ENCODE data around the gene TMEM140.
"Not testable (repeated sequence)": the region's sequence is repeated elsewhere in the genome, so short reads cannot be mapped to it uniquely, and the experiment has no call there.

TMEM140 gene

GRCh38 chr7:135147899-135148721, at the start of gene TMEM140:
Gene TMEM140, plus strand, starts transcription at chr7:135148072. Its CDS starts 16,370 bp downstream, at chr7:135164442.
- peak; percentile 63 for DNase-seq

DNA sequence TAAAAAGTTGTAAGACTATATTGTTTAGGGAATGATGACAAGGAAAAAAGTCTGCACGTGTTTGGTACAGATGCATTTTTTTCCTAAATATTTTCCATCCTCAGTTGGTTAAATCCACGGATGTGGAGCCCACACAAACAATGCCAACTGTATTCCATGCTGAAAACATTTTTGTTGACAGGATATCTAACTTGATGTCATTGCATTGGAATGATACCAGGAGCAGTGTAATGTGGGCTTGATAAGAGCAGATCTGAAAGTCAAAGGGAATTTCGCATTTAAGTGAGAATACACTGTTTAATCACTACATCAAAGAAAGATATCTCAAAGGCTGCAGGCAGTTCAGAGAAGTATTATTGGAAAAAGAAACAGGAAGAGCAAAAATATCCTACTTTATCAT, 49.5 kb upstream of the TMEM140 start:
- no peak for DNase-seq

DNA sequence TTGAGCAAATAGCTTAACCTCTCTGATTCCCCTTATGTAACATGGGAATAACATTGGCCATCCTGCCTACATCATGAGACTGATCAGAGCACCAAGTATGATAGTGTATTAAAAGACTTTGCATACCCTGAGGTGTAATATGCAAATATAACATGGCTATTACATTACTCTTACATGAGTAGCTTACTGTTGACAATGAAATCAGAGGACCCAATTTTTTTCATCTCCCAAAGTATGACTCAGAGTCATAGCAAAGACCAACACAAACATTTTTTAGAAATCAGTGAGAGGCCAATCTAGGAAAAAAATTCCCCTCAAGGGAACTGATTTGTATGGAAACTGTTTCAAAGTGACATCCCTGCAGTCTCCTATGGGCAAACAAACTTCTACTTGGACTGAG, 47.0 kb upstream of the TMEM140 start:
- DNase-seq, result no peak

DNA sequence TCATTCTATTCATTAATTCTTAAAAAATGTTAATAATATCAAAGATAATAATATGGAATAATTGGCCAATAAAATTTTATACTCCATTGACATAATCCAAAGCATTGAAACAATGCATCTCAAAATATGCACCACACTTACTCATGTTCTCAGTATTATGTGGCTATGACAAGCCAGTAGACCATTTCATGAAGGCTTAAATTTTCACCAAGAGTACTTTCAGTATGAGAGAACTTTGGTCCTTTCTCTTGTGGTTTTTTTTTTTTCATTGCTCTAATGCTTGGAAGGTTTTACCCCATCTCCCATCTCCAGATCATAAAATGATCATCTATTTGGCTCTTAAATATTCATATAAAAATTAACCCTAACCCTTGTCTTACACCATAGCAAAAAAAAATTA, 45.5 kb upstream of the TMEM140 start:
- DNase-seq, result no peak

GRCh38 chr7:135109562-135109961, 38.3 kb upstream of the TMEM140 start:
- DNase-seq, result no peak

DNA sequence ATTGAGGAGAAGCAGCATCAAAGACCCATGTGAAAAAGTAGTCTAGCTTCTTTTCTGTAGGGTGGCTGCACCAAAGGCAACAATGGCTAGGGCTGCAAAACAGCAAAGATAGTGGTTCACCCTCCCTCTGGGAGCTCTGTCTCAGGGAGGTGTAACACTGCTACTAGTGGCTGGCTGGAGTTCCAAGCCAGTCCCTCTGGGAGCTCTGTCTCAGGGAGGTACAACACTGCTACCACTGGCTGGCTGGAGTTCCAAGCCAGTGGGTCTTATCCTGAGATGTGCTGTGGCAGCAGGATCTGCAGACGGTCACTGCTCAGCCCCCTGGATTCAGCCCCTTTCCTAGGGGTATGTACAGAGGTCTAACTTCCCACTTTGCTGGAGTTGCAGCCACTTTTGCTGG, 37.9 kb upstream of the TMEM140 start:
- no peak for DNase-seq

GRCh38 chr7:135111379-135111778, 36.5 kb upstream of the TMEM140 start:
- no peak for DNase-seq

DNA sequence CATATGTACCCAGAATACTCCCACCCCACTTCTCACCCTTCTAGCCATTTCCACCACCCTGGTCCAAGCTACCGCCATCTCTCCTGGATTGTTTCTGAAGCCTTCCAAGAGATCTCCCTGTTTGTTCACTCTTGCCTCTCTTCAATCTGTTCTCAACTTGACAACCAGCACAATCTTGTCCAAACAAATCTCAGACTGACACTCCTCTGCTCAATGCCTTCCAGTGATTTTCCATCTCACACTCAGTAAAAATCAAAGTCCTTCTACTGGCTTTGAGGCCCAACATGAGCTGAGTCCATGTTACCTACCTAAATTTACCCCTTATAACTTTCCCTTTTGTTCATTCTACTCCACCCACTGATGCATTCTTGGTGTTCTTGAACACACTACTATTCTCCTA, 33.2 kb upstream of the TMEM140 start:
- no peak for DNase-seq

- DNase-seq, result no peak
Observed at GRCh38 chr7:135117096-135117495, 30.8 kb upstream of the TMEM140 start.

DNA sequence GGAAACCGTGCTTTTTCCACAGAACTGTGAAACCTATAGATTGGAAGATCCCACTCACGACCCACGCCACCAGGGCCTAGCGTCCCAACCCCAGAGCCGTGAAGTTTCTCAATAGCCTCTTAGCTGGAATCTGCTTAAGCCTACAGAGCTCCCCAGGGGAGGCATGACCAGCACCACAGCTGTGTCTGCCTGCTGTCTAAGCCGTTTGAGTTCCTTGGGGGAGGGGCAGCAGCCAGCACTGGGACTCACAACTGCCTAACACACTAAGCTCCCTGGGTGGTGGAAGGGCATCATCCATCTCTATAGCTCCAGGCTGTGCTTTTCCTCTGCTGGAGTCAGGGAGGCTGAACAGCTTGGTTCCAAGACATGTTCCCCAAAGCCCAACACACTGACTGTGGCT, 26.0 kb upstream of the TMEM140 start:
- no peak for DNase-seq

DNA sequence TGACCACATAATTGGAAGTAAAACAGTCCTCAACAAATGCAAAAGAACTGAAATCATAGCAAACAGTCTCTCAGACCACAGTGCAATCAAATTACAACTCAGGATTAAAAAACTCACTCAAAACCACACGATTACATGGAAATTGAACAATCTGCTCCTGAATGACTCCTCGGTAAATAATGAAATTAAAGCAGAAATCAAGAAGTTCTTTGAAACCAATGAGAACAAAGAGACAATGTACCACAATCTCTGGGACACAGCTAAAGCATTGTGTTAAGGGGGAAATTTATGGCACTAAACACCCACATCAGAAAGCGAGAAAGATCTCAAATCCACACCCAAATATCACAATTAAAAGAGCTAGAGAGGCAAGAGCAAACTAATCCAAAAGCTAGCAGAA, 23.2 kb upstream of the TMEM140 start:
- DNase-seq, result not testable (repeated sequence)

- no peak for DNase-seq
Observed at GRCh38 chr7:135128931-135129330, 18.9 kb upstream of the TMEM140 start.

GRCh38 chr7:135129579-135129978, 18.3 kb upstream of the TMEM140 start:
- DNase-seq, result no peak

- no peak for DNase-seq
Observed at GRCh38 chr7:135143885-135144668, 3.8 kb upstream of the TMEM140 start.

- no peak for DNase-seq
Observed at GRCh38 chr7:135147341-135147898, 452 bp upstream of the TMEM140 start.

- no peak for DNase-seq
Observed at GRCh38 chr7:135150072-135150782, 2.4 kb downstream of the TMEM140 start.

DNA sequence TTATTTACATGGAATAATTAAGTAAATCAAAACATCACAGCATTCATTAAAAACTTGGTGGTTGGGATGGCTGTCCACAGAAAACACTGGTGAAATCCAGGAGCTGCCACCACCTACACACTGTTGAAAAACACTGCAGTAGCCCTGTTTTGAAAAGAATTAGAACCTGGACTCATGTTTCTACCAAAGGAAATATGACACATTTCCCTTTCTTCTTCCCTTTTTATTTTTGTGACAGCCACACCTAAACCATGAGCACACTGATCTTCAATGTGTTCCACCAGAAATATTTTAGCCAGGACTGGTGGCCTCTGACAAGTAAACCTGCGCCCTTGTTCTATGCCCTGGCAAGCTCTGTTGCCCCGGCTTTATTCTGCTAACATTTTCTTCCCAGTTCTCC, 3.3 kb downstream of the TMEM140 start:
- DNase-seq, result no peak

DNA sequence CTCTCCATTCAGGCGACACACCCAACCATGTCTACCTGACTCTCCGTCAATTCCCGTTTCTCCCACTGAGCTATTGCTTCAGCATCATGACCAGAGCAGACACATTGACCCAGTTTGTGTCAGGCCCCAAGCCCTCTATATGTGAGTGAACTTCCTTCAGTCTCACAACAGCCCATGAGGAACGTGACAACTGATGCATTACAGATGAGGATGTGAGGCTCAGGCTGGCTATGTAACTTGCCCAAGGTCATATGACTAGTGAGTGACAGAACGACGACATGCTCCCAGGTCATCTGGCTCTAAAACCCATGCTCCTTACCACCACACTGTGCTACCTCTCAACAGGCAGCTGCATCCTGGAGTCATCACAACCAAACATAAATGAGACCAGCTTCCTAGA, 3.7 kb downstream of the TMEM140 start:
- no peak for DNase-seq

- no peak for DNase-seq
Observed at GRCh38 chr7:135152442-135152841, 4.6 kb downstream of the TMEM140 start.

GRCh38 chr7:135154734-135155133, 6.9 kb downstream of the TMEM140 start:
- no peak for DNase-seq

DNA sequence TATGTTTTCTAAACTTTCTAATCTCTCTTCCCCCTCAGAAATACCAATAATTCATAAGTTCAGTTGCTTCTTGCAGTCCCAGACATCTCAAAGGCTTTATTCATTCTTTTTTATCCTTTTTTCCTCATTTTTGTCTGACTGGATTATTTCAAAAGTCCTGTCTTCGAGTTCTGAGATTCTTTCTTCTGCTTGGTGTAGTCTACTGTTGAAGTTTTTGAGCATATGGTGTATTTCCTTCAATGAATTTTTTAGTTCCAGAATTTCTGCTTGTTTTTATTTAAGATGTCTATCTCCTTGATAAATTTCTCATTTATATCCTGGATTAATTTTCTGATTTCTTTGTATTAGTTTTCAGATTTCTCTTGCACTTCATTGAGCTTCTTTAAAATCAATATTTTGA, 8.4 kb downstream of the TMEM140 start:
- no peak for DNase-seq

GRCh38 chr7:135158141-135158655, 10.3 kb downstream of the TMEM140 start:
- no peak for DNase-seq

DNA sequence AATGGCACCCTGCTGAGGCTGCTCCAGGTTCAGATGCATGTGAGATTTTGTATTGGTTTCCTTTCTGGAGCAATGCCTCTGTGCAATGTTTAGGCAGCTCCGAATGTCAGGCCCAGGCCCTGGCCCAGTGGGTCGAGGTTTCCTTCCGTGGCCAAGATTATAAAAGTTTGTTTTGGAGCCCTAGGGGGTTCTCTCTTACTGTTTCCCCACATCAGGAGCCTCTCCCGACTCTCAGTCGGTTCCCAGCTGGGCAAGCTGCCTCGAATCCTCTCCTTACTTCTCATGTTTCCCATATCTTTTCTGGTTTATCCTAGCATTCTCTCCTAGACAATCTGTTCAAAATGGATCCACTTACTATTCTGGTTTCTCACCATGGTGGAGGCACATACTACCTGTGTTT, 11.0 kb downstream of the TMEM140 start:
- no peak for DNase-seq
